GM18505 (cell line): ENCODE measurements around the gene DNAI2.

Experiments
- ATAC-seq: cut with Tn5 transposase; IDR thresholded peaks from one replicate; pipeline ENCODE4 v1.9.1; 2021; ENCODE audit not compliant: unreplicated experiment
- POLR2A ChIP-seq: IDR thresholded peaks from 4 replicates; pipeline ENCODE4 v1.6.1; 2011; ENCODE audit warnings: borderline replicate concordance; ENCODE audit not compliant: insufficient read depth, insufficient read length; ENCODE audit errors: extremely low read depth

DNAI2 gene

GRCh38 chr17:74324521-74324920 is 50.5 kb downstream of the DNAI2 start:
- ATAC-seq: no peak
- TF ChIP-seq POLR2A: no peak

- ATAC-seq: no peak
- TF ChIP-seq POLR2A: no peak
Measured at GRCh38 chr17:74325376-74325742, 51.3 kb downstream of the DNAI2 start.

- peak; percentile 50 for ATAC-seq
- TF ChIP-seq POLR2A: no peak
Measured at GRCh38 chr17:74325743-74326379, 51.8 kb downstream of the DNAI2 start, which contains the start of gene KIF19. Gene KIF19 (plus strand): TSS chr17:74326226. CDS start chr17:74326350, 124 bp downstream.

GRCh38 chr17:74326506-74326905 is 52.5 kb downstream of the DNAI2 start:
- ATAC-seq: no peak
- no peak for TF ChIP-seq POLR2A

GRCh38 chr17:74328487-74328886 is 54.5 kb downstream of the DNAI2 start:
- TF ChIP-seq POLR2A: no peak
- ATAC-seq: no peak

GRCh38 chr17:74329378-74329777 is 55.3 kb downstream of the DNAI2 start:
- no peak for TF ChIP-seq POLR2A
- ATAC-seq: no peak

- ATAC-seq: no peak
- TF ChIP-seq POLR2A: no peak
Measured at GRCh38 chr17:74330446-74330845, 56.4 kb downstream of the DNAI2 start.

GRCh38 chr17:74332017-74332650 is 58.1 kb downstream of the DNAI2 start:
- TF ChIP-seq POLR2A: no peak
- no peak for ATAC-seq

- ATAC-seq: no peak
- no peak for TF ChIP-seq POLR2A
Measured at GRCh38 chr17:74332763-74333283, 58.8 kb downstream of the DNAI2 start.

GRCh38 chr17:74334393-74335039 is 60.5 kb downstream of the DNAI2 start:
- no peak for TF ChIP-seq POLR2A
- ATAC-seq: no peak

GRCh38 chr17:74335529-74336062 is 61.6 kb downstream of the DNAI2 start:
- ATAC-seq: no peak
- no peak for TF ChIP-seq POLR2A

- TF ChIP-seq POLR2A: no peak
- no peak for ATAC-seq
Measured at GRCh38 chr17:74336307-74336706, 62.3 kb downstream of the DNAI2 start.

- no peak for ATAC-seq
- TF ChIP-seq POLR2A: no peak
Measured at GRCh38 chr17:74337834-74338500, 63.9 kb downstream of the DNAI2 start.
